ENCODE results near the gene BMPR1A. TPM values are rescaled to one million over a fixed set of nuclear protein-coding genes. Genes with fewer than 3 reads are reported as not detected.

The BMPR1A gene
- total and polyA plus RNA-seq, 10 of the 15 experiments (the other 5 are each of a cell fraction or from before 2014, with no cell fraction given): 2.3 to 22.7 (median 13.1) TPM

- Histone ChIP-seq H3K9me3 (replicated peaks; ENCODE audit: control insufficient read depth, insufficient read depth, low read length) (no peaks in the 10 kb centered on the region), H3K9ac (ENCODE audit: control insufficient read depth, insufficient read depth, low read length) (no peak overlapping the region), H3K4me3 (no peak overlapping the region), H3K4me1 (ENCODE audit: control insufficient read depth, insufficient read depth, low read length) (peaks cover 48% of the 10 kb centered on the region), H4K20me1 (ENCODE audit: control insufficient read depth, insufficient read depth) (no peaks in the 10 kb centered on the region), H3K4me2 (ENCODE audit: control insufficient read depth, insufficient read depth) (no peak overlapping the region), H3K27ac (ENCODE audit: control insufficient read depth, insufficient read depth) (no peak overlapping the region), H3K79me2 (ENCODE audit: control insufficient read depth, insufficient read depth, low read length) (no peaks in the 10 kb centered on the region), H2AFZ (ENCODE audit: control insufficient read depth, low read depth, low read length) (no peak overlapping the region), H3K36me3 (ENCODE audit: control insufficient read depth in 2 of 2, insufficient read depth in 2 of 2, low read length in 1 of 2) (no peaks in the 10 kb centered on the region), H3K27me3 (replicated peaks in 1 of 2; ENCODE audit: control insufficient read depth in 2 of 2, insufficient read depth in 2 of 2, low read length in 1 of 2) (no peaks in the 10 kb centered on the region)
- no peak for ATAC-seq
- BruUV-seq (replicated peaks): no TSS peak
- ChIA-PET CTCF (interaction anchor here (0.6 to 0.7 kb wide), 2 partner anchors 25 to 831 kb away, joined by 3 read pairs; no protein-coding TSS in a partner anchor), RAD21 (ENCODE audit: unreplicated experiment) (interaction anchor here (0.9 kb wide), 1 partner anchor 24 kb away, joined by 5 read pairs; no protein-coding TSS in a partner anchor), POLR2A (no interaction called here), SMC1A (ENCODE audit: uncharacterized antibody, unreplicated experiment) (interaction anchor here (1.0 kb wide), 1 partner anchor 11 kb away, joined by 3 read pairs; no protein-coding TSS in a partner anchor)
- TF ChIP-seq SPI1 (IDR thresholded peaks at IDR 0.05; ENCODE audit: borderline replicate concordance, insufficient read depth, low read depth, low read length) (no peak), NFYB (IDR thresholded peaks at IDR 0.05; ENCODE audit: insufficient read depth, low read depth, low read length) (no peak), E2F4 (IDR thresholded peaks at IDR 0.05; ENCODE audit: low read depth, low read length) (no peak), SUZ12 (IDR thresholded peaks at IDR 0.05; ENCODE audit: unreplicated experiment) (no peak), EP300 (IDR thresholded peaks at IDR 0.05; ENCODE audit: borderline replicate concordance in 1 of 2, control insufficient read depth in 1 of 2, low read depth in 2 of 2, low read length in 2 of 2) (no peak), BCLAF1 (IDR thresholded peaks at IDR 0.05) (no peak), ETV6 (conservative IDR thresholded peaks at IDR 0.05 in 1 of 2, IDR thresholded peaks at IDR 0.05 in 1 of 2; ENCODE audit: borderline replicate concordance in 1 of 2, low read depth in 1 of 2) (no peak), USF2 (IDR thresholded peaks at IDR 0.05; ENCODE audit: borderline replicate concordance, low read depth, low read length) (no peak), NR2C1 (IDR thresholded peaks at IDR 0.05) (no peak), MEF2A (IDR thresholded peaks at IDR 0.05; ENCODE audit: insufficient read depth, low read depth, low read length) (no peak), TCF3 (IDR thresholded peaks at IDR 0.05; ENCODE audit: borderline replicate concordance, insufficient read depth, low read depth, low read length) (no peak), POLR2AphosphoS2 (IDR thresholded peaks at IDR 0.05; ENCODE audit: low read depth, low read length) (no peak), POU2F2 (IDR thresholded peaks at IDR 0.05; ENCODE audit: borderline replicate concordance, low read depth, low read length) (no peak), JUNB (IDR thresholded peaks at IDR 0.05) (no peak), ZNF622 (IDR thresholded peaks at IDR 0.05) (no peak), NFXL1 (IDR thresholded peaks at IDR 0.05; ENCODE audit: borderline replicate concordance) (no peak), MEF2B (IDR thresholded peaks at IDR 0.05; ENCODE audit: partially characterized antibody, poor library complexity, severe bottlenecking) (no peak)
- no peak for FAIRE-seq
- DNase-seq (ENCODE audit: low read depth, low spot score): no peak
- intact Hi-C loops (cut with micrococcal nuclease; ENCODE audit: unreplicated experiment) (no loop called here), in situ Hi-C loops (cut with MboI) (no loop called here)
- WGBS (ENCODE audit: insufficient coverage, insufficient replicate concordance, low lambda C conversion rate, missing lambda C conversion rate): 90% methylated on average over 12 of the region's 12 CpGs
These were observed 207.0 kb downstream of the BMPR1A start for GRCh38 chr10:86963341-86963919.

All from GM12878 (cell line).